HG03558 (cell line): ENCODE measurements around the gene KLHL26.

ENCODE experiments used
- ATAC-seq: cut with Tn5 transposase; IDR thresholded peaks from one replicate; pipeline ENCODE4 v1.9.1; 2021; ENCODE audit warnings: moderate number of reproducible peaks; ENCODE audit not compliant: unreplicated experiment; ENCODE audit errors: extremely low read depth

Gene KLHL26

DNA sequence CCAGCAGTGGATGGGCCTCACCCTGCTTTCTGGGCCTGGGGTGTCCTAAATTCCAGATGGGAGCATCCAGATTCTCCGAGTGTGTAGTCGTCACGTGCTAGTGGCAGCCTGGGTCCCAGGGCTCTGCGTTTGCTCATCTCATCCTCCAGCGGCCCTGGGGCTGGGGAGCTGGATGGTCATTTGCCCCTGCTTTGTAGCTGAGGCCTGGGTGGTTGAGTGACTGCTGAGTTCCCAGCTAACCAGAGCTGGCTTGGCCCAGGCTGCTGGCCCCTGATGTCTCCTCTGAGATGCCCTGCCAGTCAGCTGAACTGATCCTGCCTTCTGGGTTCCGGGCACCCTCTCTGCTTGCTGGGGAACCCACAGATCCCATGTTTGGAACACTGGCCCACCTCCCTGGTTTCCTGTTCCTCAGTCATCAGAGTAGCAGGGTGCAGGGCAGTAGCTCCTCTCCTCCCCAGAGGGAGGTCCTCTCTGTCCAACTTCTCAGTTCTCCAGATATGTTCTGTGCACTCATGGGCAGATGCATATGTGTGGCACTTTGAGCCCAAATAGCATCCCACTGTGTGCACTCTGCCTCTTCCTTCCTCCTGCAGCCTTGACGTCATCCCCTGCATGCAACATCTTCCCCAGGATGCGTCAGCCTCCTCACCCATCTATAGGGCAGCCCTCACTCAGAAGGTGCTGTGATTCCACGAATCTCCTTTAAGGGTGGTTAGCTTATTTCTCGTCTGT lies 24.3 kb downstream of the KLHL26 start:
- ATAC-seq, result no peak

DNA sequence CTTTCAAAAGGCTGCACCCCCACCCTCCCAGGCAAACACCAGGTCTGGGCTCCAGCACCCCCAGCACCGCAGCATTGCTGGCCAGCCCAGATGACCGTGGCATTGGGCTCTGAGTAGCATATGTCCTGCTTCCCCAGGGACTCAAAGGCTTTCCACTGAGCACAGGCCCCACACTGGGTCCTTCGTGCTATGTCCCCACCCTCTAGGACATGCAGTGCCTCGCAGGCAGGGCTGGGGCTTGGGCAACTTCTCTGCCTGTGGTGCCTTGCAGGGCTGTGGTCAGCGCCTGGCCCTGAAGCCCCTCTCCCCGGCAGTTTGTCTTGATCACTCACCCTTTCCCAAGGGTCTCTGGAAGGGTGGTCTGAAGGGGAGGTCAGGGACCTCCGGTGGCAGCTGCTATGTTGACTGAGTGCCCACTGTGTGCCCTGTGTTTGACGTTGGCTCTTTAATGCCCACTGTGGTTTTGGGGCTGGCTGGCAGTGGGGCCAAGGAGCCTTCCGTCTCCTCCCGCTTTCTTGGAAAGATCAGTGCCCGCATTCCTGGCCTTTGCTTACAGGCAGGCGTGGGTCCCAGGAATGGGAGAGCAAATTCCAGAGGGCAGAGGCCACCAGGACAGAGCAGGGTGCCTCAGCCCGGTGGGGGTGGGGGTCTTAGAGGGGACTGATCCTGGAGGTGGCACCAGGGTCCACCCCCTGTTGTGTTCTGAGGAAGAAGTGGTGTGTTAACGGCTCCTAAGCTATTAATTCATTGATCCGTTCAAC lies 26.3 kb downstream of the KLHL26 start:
- ATAC-seq, result no peak

DNA sequence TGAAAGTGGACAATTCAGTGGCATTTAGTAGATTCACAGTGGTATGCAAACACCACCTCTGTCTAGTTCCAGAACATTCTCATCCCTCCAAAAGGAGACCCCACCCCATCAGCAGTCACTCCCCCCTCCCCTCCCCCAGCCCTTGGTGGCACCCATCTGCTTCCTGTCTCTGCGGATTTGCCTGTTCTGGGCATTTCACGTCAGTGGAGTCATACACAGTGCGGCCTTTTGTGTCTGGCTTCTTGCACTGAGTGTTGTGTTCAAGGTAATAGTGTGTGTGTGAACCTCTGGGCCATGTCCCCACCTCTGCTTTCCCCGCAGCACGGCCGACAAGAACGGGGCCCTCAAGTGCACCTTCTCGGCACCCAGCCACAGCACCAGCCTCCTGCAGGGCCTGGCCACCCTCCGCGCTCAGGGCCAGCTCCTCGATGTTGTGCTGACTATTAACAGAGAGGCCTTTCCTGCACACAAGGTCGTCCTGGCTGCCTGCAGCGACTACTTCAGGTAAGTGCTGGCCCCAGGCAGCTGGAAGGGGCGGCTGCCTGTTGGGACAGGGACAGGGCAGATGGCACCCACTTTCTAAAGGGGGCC lies 27.2 kb downstream of the KLHL26 start:
- ATAC-seq, result no peak

DNA sequence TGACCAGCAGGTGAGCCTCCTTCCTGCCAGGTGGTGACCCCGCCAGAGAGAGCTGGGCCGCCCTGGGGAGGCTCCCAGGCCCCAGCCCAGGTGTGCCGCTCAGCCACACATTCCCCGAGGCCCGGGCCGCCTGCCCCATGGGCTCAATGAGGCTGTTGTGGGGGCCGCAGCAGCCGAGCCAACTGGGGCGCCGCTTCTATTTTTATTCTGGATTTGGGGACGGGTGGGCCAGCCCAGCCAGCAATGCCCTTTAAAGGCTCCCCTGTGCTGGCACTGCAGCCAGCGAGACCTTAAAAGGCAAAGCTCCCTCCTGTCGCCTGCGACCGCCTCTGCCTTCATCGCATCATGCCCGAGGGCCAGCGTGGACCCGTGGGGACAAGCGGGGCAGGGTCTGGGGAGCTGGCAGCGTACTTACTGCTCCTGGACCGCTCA lies 29.0 kb downstream of the KLHL26 start:
- ATAC-seq, result no peak

DNA sequence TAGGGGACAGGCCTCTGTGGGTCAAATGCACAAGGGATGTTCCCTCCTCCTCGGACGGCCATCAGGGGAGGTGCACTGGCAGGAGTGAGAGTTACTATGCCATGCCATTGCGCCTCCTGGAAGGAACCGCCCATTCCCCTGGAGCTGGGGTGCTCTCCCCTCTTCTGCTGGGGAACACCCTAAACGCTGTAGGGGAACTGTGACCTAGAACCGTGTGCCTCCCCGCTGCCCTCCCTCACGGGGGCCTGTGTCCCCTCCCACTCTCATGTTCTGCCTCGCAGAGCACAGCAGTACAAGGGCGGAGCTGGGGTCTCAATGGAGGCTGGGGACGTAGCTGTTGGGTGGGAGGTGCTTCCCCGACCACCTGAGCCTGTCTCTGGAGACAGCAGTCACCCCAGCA lies 29.5 kb downstream of the KLHL26 start:
- no peak for ATAC-seq

DNA sequence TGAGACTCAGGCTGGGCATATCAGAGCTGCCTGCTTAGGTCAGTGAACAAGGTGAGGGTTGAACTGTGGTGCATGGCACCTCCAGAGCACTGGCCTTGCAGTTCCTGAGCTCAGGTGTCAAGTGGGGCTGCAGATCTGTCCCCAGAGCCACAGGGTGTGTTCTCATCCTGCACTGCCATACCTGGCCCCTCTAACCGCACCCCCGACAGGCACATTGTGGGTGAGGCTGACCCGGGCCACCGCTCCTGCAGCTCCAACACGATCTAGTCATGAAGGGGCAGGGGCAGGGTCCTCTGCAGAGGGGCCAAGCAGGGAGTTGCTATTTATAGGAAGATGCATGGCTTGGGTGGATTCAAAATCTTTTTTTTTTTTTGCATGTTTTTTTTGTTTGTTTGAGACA lies 30.0 kb downstream of the KLHL26 start:
- no peak for ATAC-seq

DNA sequence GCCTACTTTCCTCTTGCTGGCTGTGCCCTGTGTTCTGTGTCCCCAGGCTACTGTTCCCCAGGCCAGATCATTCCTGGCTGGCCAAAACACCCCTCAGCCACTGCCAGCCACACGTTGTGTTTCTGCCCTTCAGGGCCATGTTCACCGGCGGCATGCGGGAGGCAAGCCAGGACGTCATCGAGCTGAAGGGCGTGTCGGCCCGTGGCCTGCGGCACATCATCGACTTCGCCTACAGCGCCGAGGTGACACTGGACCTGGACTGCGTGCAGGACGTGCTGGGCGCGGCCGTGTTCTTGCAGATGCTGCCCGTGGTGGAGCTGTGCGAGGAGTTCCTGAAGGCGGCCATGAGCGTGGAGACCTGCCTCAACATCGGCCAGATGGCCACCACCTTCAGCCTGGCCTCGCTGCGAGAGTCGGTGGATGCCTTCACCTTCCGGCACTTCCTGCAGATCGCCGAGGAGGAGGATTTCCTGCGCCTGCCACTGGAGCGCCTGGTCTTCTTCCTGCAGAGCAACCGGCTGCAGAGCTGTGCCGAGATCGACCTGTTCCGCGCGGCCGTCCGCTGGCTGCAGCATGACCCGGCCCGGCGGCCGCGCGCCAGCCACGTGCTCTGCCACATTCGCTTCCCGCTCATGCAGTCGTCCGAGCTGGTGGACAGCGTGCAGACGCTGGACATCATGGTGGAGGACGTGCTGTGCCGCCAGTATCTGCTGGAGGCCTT lies 30.9 kb downstream of the KLHL26 start:
- ATAC-seq, result no peak

DNA sequence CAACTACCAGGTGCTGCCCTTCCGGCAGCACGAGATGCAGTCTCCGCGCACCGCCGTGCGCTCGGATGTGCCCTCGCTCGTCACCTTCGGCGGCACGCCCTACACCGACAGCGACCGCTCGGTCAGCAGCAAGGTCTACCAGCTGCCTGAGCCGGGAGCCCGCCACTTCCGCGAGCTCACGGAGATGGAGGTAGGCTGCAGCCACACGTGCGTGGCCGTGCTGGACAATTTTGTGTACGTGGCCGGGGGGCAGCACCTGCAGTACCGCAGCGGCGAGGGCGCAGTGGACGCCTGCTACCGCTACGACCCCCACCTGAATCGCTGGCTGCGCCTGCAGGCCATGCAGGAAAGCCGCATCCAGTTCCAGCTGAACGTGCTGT lies 31.4 kb downstream of the KLHL26 start:
- ATAC-seq, result no peak

DNA sequence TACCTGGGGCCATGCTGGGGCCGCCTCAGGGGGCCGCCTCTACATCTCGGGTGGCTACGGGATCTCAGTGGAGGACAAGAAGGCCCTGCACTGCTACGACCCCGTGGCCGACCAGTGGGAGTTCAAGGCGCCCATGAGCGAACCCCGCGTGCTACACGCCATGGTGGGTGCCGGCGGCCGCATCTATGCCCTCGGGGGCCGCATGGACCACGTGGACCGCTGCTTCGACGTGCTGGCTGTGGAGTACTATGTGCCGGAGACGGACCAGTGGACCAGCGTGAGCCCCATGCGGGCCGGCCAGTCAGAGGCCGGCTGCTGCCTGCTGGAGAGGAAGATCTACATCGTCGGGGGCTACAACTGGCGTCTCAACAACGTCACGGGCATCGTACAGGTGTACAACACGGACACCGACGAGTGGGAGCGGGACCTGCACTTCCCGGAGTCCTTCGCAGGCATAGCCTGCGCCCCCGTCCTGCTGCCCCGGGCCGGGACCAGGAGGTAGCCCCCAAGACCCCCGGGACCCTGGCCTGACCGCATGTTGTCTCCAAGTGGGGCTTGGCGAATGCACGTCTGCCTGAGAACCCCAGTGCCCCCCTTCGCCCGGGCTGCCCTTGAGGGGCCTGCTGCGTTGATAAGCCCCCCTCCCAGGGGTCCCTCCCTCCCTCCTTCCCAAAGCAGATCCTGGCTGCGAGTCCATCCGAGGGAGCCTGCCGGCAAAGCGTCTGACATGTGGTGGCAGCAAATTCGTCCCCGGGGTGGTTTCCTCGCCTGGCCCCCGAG lies 32.1 kb downstream of the KLHL26 start:
- no peak for ATAC-seq

DNA sequence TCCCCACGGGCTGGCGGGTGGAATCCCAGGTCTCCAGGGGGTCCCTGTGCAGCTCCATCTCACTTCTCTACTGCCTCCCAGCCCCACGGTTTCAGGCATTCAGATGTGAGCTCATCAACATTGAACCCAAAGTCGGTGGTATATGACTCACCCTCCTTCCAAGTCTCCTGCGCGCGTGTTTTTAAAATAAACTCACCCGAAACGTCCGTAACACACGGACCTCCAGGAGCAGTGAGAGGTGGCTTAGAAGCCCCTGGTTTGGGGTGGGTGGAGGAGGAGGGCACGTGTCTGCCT lies 32.6 kb downstream of the KLHL26 start:
- no peak for ATAC-seq

DNA sequence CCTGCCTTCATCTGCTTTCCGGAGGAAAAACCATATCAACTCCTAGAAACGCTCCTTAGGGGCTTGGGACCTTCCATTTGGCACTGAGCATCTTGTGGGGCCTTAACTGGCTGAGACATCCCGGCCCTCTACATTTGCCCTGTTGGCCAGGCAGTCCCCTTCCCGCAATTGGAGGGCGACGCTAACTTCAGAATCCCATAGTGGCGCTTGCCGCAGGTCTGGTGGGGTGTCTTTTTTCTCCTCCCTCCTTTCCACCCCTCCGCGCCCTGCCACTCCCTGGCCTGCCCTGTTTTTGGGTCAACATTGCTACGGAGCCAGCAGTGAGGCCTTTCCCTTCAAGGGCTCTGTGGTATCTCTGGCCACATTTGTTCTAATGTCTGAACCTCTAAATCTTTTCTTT lies 33.1 kb downstream of the KLHL26 start:
- ATAC-seq, result no peak

DNA sequence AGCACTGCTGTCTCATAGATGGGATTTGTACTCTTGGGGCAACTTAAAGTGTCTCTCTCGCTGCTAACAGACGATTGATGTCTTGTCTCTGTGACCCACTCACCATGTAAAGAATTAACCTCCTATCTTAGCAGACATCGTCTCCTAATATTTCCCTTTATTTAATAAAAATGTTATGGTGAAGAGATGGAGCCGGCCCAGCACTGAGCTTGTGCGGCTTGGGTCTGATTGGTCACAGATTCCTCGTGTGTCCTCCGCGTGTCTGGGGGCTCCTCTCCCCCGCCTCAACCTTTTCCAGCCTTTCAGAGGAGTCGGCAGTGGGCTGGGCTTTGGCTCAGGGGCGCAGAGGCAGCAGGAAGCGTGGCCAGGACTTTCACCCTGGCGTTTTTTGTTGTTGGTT lies 33.5 kb downstream of the KLHL26 start:
- no peak for ATAC-seq

DNA sequence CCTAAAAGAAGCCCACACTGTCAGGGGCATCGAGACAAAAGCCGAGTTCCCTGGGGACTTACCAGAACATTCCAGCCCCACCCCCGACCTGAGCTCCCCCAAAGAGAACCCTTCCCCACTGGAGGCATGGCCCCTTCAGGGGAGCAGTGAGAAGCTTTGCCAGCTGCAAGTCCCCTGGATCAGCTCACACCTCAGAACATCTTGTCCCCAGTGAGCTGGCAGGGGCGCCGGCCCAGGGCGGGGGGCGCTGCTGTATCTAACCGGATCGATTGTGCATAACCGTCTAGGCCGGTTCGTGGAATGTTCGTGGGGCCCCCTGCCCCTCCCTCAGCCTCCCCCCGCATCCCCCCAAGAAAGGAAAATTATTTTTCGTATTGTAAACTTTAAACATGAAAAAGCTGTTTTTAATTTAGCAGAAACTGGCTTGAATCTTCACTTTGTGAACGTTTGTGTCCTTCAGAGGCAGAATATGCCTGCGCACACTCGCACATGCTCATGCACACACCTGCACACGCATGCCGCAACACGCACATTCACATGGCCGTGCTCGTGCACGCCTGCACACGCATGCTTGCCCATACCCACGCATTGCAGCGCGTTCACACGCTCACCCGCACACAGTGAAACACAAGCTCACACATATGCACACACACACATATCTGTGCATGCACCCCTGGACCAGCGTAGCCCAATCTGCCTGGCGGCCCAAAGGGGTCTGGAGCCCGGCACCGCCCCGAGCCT lies 34.6 kb downstream of the KLHL26 start:
- ATAC-seq, result no peak

DNA sequence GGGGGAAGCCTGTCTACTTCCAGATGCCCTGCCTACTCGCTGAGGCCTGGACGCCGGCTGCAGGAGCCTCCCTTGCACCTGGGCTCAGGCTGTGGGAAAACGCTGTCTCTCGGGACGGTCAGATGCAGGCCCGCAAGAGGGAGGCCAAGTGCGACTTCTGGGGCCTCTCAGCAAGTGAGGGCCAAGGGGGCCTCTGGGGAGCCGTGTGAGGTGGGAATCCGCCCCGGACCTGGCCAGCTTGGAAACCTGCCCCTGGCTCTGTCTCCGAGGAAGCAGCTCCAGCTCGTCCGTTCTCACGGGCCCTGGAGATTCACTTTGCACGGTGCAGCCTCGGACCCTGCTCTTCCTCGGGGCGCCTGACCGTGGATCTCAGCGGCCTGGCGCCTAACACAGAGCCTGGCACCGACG lies 35.2 kb downstream of the KLHL26 start:
- no peak for ATAC-seq

DNA sequence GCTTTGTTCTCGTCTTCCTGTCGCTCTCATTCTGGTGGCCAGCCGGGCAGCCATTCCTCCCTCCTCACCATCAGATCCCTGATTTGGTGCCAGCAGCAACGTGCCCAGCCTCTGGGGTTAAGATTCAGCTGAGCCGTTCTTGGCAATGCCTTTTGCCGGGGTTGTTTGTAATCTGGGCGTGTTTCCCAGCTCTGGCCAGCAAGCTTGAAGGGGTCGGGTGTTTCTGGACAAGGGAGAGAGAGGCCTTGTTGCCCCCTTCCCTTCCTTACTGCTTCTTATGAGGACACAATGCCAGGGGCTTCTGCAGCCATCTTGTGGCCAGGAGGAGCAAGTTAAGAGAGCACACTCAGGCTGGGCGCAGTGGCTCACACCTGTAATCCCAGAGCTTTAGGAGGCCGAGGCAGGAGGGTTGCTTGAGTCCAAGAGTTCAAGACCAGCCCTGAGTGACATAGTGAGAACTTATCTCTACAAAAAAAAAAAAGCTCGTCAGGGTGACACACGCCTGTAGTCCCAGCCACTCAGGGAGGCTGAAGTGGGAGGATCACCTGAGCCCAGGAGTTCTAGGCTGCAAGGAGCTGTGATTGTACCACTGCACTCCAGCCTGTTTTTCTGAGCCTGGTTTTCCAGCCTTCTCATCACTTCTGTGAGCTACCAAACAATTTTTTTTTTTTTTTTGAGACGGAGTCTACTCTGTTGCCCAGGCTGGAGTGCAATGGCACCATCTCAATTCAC lies 35.9 kb downstream of the KLHL26 start:
- no peak for ATAC-seq

DNA sequence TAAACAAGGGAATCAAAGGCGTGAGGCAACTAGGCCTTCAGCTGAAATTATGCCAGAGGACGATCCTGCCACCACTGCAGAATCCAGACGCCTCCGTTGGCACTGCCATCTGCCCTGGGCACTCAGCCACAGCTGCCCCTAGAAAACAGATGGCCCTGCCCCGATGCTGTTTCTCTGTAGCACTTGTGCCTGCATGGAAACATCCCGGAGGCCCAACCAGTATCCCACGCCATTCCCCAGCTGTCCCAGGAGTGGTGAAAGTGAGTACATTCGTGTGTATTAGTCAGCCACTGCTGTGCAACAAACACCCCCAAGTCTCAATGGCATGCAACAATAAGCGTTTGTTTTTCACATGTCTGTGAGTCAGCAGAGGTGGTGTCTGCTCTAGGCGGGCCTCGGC lies 37.8 kb downstream of the KLHL26 start:
- ATAC-seq, result no peak

DNA sequence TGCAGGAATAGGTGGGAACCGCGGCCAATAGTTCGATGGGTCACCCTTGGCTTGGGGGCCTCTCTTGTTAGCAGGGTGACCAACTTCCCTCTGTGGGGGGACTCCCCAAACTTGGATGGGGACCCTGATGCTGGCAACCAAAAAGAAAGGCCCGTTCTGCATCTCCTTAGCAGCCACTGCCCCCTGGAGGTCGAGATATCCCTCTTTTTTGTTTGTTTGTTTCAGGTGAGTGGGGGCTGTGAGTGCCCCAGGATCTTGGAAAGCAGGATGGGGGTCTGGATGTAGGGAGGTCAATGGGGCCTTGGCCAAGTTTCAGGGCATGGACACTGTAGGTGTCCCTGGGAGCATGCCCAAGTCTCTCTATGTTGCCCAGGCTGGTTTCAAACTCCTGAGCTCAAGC lies 39.0 kb downstream of the KLHL26 start:
- no peak for ATAC-seq

DNA sequence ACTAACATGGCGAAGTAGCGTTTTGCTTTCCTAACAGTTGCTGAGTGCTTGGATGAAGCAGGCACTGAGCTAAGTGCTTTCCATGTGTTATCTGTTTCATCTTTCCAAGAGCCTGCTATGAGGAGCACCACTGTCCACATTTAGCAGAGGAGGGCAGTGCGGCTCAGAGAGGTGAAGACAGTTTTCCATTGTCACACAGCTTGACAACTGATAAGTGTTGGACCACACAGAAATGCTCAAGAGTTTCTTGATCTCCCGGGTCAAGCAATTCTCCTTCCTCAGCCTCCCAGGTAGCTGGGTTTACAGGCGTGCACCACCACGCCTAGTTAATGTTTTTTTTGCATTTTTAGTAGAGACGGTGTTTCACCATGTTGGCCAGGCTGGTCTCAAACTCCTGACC lies 39.9 kb downstream of the KLHL26 start:
- no peak for ATAC-seq

DNA sequence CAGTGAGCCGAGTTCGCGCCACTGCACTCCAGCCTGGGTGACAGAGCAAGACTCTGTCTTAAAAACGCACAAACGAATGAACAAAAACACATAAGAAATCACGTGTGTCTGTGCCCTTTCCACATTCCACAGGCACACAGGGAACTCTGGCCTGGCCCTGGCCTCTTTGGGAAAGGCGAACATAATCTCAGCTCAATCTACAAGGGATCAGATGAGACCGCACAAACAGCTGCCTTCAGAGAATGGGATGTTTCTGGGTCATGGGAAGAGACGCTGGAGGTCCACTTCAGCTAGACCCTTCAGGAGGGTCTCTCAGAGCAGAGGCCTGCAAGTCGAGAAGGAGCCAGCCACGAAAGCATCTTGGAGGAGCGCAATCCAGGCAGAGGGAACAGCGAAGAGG lies 40.3 kb downstream of the KLHL26 start:
- ATAC-seq, result no peak
